HG03066 (cell line): ENCODE measurements around the gene MOB3C.

Experiments
- ATAC-seq: cut with Tn5 transposase; IDR thresholded peaks from one replicate; pipeline ENCODE4 v1.9.1; 2021; ENCODE audit warnings: low read depth; ENCODE audit not compliant: unreplicated experiment

Gene MOB3C

GRCh38 chr1:46580140-46580903, 36.3 kb downstream of the MOB3C start:
- no peak for ATAC-seq

GRCh38 chr1:46577671-46578070, 38.9 kb downstream of the MOB3C start:
- no peak for ATAC-seq

GRCh38 chr1:46576596-46576995, 40.0 kb downstream of the MOB3C start:
- no peak for ATAC-seq

- ATAC-seq, result no peak
Observed at GRCh38 chr1:46575778-46576177, 40.8 kb downstream of the MOB3C start.

GRCh38 chr1:46575300-46575699, 41.3 kb downstream of the MOB3C start:
- ATAC-seq, result no peak

- no peak for ATAC-seq
Observed at GRCh38 chr1:46571691-46572225, 44.9 kb downstream of the MOB3C start.

- no peak for ATAC-seq
Observed at GRCh38 chr1:46569884-46570725, 46.5 kb downstream of the MOB3C start.

GRCh38 chr1:46569116-46569515, 47.5 kb downstream of the MOB3C start:
- no peak for ATAC-seq

GRCh38 chr1:46568461-46568891, 48.1 kb downstream of the MOB3C start:
- no peak for ATAC-seq

- ATAC-seq, result no peak
Observed at GRCh38 chr1:46563341-46563740, 53.3 kb downstream of the MOB3C start.

- no peak for ATAC-seq
Observed at GRCh38 chr1:46562498-46562897, 54.1 kb downstream of the MOB3C start.

- no peak for ATAC-seq
Observed at GRCh38 chr1:46558966-46559365, 57.6 kb downstream of the MOB3C start.

- ATAC-seq, result no peak
Observed at GRCh38 chr1:46558141-46558963, 58.3 kb downstream of the MOB3C start.
